Activated T-cell treated with anti-CD3 and anti-CD28 coated beads for 24 hours (primary cell): ENCODE data around the gene ATP6AP1.

Experiments
- DNase-seq: peaks from one replicate; pipeline ENCODE4 v3.0.0-alpha.2; 2020; ENCODE audit warnings: low read depth

Gene ATP6AP1

DNA sequence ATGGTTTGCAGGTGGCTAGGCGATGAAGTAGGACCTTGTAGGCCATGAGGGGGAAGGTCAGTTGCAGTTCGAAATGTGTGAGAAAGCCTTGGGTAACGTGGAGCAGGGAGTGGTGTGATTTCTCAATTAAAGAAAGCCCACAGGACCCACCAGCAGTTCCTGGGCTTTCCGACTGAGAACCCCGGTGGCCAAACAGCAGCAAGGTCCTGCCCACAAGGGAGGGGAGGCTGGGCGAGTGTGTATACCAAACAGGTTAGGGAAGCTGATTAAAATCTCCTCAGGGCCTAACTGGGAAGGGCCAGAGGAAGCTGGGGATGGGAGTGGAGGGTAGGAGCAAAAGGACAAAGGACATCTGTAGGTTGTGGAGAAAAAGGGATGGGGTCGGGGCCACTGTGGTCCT is 2.4 kb downstream of the ATP6AP1 start:
- no peak for DNase-seq

DNA sequence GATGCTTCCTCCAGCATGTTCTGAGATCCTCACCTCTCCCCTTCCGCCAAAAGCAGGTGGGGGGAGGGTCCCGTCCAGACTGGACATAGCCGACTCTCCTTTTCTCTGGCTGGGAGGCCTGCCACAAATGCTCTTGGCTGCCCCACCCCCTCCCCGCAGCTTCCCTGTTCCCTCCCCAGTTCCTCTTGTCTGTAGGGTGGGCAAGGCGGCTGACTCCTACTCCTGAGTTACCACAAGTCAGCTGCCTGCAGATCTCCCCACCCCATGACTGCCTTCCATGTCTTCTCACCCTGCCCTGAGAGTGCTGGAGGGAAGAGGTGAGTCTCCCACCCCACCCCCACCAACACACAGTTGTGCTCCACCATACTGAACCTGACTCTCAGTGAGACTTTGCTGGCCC is 2.9 kb downstream of the ATP6AP1 start:
- no peak for DNase-seq

GRCh38 chrX:154432210-154432609 is 3.7 kb downstream of the ATP6AP1 start:
- no peak for DNase-seq

GRCh38 chrX:154433605-154434004 is 5.1 kb downstream of the ATP6AP1 start:
- DNase-seq: no peak

DNA sequence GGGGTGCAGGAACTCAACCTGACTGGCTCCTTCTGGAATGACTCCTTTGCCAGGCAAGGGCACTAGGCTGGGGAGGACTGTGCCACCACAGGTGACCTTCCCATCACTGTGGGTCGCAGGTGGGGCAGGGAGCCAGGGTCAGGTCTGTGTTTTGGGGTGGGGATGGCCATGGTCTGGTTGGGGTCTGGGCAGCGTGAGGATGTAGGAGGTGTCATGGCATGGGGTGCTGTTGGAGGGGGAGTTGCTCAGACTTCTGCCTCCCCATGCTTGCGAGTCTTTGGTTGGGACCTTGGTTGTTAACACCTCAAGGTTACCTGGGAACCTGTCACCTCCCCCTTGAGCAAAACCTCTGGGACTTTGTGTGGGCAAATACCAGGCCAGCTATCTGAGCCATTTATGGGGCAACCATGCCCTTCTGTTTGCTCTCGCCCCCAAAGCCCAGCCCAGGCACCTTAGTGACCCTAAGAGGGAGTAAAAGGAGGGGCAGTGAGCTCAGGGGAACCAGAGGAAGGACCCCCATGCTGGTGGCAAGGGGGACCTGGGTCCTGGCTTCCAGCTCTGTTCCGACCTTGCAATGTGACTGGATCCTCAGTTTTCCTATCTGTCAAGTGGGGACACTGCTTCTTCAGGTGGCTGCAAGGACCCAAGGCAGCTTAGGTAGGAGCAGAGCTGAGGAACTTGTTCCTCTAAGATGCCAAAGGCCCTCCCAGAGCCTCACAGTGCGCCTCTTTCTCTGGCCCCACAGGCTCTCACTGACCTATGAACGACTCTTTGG is 6.1 kb downstream of the ATP6AP1 start:
- DNase-seq: no peak

DNA sequence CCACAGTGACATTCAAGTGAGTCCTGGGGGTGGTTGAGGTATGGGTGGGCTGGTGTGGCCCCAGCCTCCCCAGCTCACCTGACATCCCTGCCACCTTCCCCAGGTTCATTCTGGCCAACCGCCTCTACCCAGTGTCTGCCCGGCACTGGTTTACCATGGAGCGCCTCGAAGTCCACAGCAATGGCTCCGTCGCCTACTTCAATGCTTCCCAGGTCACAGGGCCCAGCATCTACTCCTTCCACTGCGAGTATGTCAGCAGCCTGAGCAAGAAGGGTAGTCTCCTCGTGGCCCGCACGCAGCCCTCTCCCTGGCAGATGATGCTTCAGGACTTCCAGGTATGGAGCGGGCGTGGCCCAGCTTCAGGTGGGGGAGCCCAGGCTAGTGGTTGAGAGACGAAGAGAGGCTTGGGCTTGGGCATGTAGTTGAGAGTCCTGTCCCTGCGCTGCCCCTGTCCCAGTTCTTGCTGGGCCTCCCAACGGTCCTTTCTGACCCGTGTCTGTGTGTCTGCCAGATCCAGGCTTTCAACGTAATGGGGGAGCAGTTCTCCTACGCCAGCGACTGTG is 6.8 kb downstream of the ATP6AP1 start:
- DNase-seq: no peak

DNA sequence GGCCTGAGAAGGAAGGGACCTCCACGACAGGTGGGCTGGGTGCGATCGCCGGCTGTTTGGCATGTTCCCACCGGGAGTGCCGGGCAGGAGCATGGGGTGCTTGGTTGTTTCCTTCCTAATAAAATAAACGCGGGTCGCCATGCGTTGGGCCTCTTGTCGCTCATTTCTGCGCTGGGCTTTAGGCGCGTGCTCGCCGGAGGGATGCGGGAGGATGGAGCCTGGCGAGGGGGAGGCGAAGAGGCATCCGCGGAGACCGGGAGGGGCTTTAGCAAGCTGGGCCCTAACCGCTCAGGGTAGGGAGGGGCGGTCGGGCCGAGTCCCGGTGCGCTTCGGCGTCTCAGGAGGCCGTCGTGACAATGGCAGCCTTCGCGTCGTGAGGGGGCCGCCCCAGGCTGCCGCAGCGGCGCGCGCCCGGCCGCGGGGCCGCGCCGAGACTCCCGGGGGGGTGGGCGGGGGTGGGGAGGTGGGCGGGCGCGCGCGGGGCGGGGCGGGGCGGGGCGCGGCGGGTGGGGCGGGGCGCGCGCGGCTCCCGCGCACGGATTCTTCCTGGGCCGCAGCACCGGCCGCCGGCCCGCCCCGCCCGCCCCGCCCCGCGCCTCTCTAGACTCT is 8.0 kb downstream of the ATP6AP1 start:
- peak; percentile 16 for DNase-seq

DNA sequence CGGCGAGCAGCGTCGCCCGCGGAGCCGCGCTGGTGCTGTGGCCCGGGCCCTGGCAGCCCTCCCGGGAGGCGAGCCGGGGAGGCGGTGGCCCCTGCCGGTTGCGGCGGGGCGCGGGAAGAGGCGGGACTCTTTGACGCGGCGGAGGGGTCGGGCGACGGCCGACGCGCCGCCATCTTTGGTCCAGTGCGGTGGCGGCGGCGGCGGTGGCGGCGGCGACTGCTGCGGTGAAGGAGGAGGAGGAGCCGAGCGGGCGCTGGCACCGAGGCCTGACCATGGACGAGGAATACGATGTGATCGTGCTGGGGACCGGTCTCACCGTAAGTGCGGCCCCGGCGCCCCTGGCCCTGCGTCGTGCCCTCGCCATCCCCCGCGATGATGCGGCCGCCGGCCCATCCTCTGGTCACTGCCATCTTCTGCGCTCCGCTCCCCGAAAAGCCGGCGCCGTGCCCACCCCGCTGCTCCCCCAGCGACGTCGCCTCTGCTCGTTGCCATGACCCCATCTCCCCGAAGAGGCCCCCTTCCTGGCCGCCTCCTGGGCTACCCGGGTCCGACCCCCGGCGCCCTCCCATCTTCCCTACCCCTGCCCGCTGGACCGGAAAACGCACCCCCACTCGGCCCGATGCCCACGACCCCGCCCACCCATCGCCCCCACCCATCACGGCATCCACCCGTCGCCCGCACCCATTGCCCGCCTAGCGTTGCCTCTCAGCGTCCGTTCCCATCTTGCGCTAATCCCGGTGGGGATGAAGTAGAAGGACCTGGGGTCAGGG is 8.7 kb downstream of the ATP6AP1 start, which contains the start of gene GDI1:
Gene GDI1, plus strand, starts transcription at position 172 of the 770 bp plus-strand sequence. Its CDS starts 101 bp downstream, at position 273.
- peak; percentile 34 for DNase-seq

- no peak for DNase-seq
Observed at GRCh38 chrX:154437971-154438893, 9.8 kb downstream of the ATP6AP1 start.

DNA sequence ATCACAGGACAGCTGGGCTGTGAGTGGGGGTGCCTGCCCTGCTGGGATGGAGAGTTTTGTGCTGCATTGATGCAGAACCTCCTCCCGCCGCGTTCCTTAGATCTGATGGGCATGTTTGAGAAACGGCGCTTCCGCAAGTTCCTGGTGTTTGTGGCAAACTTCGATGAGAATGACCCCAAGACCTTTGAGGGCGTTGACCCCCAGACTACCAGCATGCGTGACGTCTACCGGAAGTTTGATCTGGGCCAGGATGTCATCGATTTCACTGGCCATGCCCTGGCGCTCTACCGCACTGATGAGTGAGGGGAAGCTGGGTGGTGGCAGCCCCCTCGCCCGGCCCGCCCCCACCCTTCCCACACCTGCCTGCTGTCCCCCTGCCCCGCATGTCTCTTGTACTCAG is 11.4 kb downstream of the ATP6AP1 start:
- no peak for DNase-seq

DNA sequence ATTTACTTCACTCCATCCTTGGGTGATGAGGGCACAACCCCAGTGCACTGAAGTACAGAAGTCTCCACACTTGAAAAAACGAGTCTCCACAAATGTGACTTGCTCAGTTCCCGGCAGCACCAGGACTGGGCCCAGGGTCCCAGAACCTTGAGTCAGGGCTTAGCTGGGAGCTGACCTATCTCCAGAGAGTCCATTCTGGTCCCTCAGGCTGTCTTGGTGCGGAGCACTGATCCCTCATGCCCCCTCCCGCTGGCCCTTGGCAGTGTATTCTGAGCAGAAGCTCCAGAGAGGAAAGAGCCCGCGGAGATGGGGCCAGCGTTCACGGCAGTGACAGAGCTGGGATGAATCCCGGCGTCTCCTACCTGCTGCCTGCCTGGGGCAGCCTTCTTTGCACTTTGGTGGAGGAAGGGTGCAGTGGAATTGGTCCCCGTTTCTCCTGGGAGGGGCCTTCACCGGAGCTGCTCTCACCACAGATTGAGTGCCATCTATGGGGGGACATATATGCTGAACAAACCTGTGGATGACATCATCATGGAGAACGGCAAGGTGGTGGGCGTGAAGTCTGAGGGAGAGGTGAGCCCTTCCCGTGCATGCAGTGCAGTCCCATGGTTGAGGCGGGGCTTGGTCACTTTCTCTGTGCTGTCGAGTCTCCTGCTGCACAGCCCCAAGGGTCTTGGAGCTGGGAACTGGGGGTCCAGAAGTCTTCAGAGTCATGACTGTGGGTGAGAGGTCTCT is 12.3 kb downstream of the ATP6AP1 start:
- DNase-seq: no peak

DNA sequence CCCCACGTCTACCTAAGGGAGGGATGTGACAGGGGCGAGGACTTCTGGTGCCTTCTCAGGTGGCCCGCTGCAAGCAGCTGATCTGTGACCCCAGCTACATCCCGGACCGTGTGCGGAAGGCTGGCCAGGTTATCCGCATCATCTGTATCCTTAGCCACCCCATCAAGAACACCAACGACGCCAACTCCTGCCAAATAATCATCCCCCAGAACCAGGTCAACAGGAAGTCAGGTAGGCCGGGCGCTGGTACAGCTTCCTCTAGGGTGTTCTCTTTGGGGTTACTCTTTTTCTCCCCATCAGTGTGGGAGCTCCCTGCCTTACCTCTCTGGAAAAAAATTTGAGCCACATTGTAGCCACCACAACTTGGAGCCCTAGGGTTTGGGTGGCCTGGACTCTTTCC is 13.1 kb downstream of the ATP6AP1 start:
- DNase-seq: no peak

- DNase-seq: no peak
Observed at GRCh38 chrX:154441984-154442707, 13.7 kb downstream of the ATP6AP1 start.

GRCh38 chrX:154443479-154443910 is 15.0 kb downstream of the ATP6AP1 start:
- no peak for DNase-seq

GRCh38 chrX:154443992-154444754 is 15.7 kb downstream of the ATP6AP1 start, which contains the start of gene FAM50A:
TSS of gene FAM50A (plus strand) at chrX:154444141. CDS start at chrX:154444236, 95 bp downstream.
- peak; percentile 57 for DNase-seq

- DNase-seq: no peak
Observed at GRCh38 chrX:154444755-154445246, 16.3 kb downstream of the ATP6AP1 start.

- no peak for DNase-seq
Observed at GRCh38 chrX:154445776-154446175, 17.3 kb downstream of the ATP6AP1 start.

GRCh38 chrX:154446430-154446829 is 18.0 kb downstream of the ATP6AP1 start:
- DNase-seq: no peak

- no peak for DNase-seq
Observed at GRCh38 chrX:154448484-154448883, 20.0 kb downstream of the ATP6AP1 start.
